ENCODE measurements around the gene MYO10. TPM values are rescaled to one million over a fixed set of nuclear protein-coding genes. Genes with fewer than 3 reads are reported as not detected.

The MYO10 gene
- polyA plus RNA-seq, 3 donors, result 0.23 to 1.1 (median 0.35) TPM

DNA sequence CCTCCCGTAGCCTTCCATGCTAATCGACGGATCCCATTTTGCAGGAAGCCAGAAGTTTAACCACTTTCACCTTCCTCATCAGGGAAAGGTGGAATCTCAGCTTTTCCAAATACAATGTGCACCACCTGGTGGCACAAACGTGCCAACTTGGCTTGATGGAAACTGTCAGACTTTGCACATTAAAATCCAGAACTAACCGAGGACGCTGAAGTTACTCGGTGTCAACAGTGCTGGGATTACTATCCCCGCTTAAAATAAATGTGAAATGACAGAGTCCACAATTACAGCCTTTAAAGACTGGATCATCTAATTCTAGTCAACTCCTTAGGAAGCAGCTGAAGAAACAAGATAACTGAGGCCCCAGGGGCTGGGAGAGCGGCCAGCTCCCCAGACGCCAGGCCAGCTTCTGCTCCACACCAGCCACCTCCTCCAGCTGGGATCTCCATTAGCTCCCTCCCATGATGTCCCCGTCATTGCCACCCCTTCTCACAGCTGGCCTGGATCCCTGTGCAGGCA is 269.1 kb downstream of the MYO10 start:
- Histone ChIP-seq H3K9ac (ENCODE audit: insufficient read depth, low read length, poor library complexity, severe bottlenecking) (no peak overlapping the region), H3K4me2 (replicated peaks; ENCODE audit: extremely low read depth, low read length, poor library complexity, severe bottlenecking) (no peak overlapping the region), H2AFZ (ENCODE audit: insufficient read depth, low read depth, low read length, poor library complexity, severe bottlenecking) (no peak overlapping the region), H3K36me3 (replicated peaks in 1 of 2; ENCODE audit: control insufficient read depth in 1 of 2, insufficient read depth in 2 of 2, low read length in 2 of 2) (no peaks in the 10 kb centered on the region), H4K20me1 (ENCODE audit: insufficient read depth, low read length) (no peaks in the 10 kb centered on the region), H3K4me1 (ENCODE audit: control insufficient read depth in 1 of 2, insufficient read depth in 2 of 2, low read length in 2 of 2) (no peaks in the 10 kb centered on the region), H3K27me3 (ENCODE audit: control insufficient read depth in 2 of 2, insufficient read depth in 2 of 2, low read length in 2 of 2) (no peaks in the 10 kb centered on the region), H3K9me3 (replicated peaks in 1 of 2; ENCODE audit: control insufficient read depth in 1 of 2, insufficient read depth in 1 of 2, low read length in 2 of 2) (no peaks in the 10 kb centered on the region), H3K27ac (ENCODE audit: low read depth in 1 of 2, low read length in 2 of 2) (no peak overlapping the region), H3K79me2 (ENCODE audit: insufficient read depth, low read length) (no peaks in the 10 kb centered on the region), H3K4me3 (replicated peaks in 1 of 3; ENCODE audit: low read depth in 2 of 3, low read length in 3 of 3) (no peak overlapping the region)
- no peak overlapping the region for H3K4me3 Mint-ChIP-seq
- H3K9me3 Mint-ChIP-seq, result peaks cover 0 to 2% (median 0%) of the 10 kb centered on the region in 7 donors
- H3K36me3 Mint-ChIP-seq, result peaks cover 0 to 18% of the 10 kb centered on the region in 2 donors
- TF ChIP-seq, protein P1, sequence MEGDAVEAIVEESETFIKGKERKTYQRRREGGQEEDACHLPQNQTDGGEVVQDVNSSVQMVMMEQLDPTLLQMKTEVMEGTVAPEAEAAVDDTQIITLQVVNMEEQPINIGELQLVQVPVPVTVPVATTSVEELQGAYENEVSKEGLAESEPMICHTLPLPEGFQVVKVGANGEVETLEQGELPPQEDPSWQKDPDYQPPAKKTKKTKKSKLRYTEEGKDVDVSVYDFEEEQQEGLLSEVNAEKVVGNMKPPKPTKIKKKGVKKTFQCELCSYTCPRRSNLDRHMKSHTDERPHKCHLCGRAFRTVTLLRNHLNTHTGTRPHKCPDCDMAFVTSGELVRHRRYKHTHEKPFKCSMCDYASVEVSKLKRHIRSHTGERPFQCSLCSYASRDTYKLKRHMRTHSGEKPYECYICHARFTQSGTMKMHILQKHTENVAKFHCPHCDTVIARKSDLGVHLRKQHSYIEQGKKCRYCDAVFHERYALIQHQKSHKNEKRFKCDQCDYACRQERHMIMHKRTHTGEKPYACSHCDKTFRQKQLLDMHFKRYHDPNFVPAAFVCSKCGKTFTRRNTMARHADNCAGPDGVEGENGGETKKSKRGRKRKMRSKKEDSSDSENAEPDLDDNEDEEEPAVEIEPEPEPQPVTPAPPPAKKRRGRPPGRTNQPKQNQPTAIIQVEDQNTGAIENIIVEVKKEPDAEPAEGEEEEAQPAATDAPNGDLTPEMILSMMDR (IDR thresholded peaks at IDR 0.05), result peak; percentile 62
- peak overlapping the region in 1 of 7 donors; percentile 4 for H3K27ac Mint-ChIP-seq
- no peaks in the 10 kb centered on the region for H3K4me1 Mint-ChIP-seq
- H3K27me3 Mint-ChIP-seq (ENCODE audit: low read depth in 3 of 3), result peaks cover 1 to 3% (median 2%) of the 10 kb centered on the region in 3 donors
- DNase-seq, result peak; percentile 6 to 18 (median 14)
- WGBS (ENCODE audit: insufficient coverage), result 83% methylated on average over 6 of the region's 11 CpGs
- intact Hi-C loops (cut with micrococcal nuclease), result loop anchor here (5.0 to 10.0 kb wide), 2 partner anchors 172 to 180 kb away; no protein-coding TSS in a partner anchor

DNA sequence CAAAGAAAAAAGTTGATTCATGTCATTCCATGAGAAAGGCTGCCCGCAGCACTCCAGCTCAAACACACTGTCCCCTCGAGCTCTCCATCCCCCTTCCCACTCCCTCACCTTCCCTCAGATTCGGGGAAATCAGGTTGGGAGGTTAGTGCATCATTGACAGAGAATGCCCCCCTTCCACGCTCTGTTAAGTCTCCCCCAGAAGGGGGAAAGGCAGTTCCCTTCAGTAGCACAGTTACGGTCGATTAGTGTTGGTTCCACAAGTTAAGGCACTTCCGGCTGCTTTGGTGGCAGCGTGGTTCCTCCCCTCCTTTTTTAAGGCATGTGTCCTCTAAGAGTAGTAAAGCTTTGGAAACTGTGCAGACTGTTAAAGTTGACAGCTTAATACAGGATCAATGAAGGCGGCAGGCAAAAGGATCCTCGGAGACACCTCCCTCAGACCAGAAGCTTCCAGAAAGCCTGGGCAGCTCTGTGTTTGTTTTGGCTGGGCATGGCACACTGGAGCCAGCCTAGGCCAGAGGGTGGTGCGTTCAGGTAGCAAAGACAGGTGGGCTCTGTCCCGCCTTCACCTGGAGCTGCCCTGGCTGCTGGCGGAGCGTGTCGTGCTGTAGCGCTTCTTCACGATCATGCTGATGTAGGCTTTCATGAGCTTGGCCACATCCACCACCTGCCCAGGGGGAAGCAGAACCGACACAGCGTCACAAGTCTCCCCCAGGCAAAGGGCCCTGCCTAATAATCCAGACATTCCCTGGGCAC is 269.8 kb downstream of the MYO10 start:
- no peak for DNase-seq
- no peak overlapping the region for H3K4me2 ChIP-seq (replicated peaks; ENCODE audit: extremely low read depth, low read length, poor library complexity, severe bottlenecking)
- Mint-ChIP-seq H3K27ac (peak overlapping the region in 1 of 7 donors; percentile 4), H3K9me3 (peaks cover 0 to 2% (median 0%) of the 10 kb centered on the region in 7 donors), H3K36me3 (peaks cover 0 to 18% of the 10 kb centered on the region in 2 donors), H3K27me3 (ENCODE audit: low read depth in 3 of 3) (peaks cover 1 to 3% (median 2%) of the 10 kb centered on the region in 3 donors), H3K4me1 (no peaks in the 10 kb centered on the region), H3K4me3 (no peak overlapping the region)
- intact Hi-C loops (cut with micrococcal nuclease), result loop anchor here (5.0 to 10.0 kb wide), 2 partner anchors 172 to 179 kb away; no protein-coding TSS in a partner anchor
- no peak overlapping the region for H2AFZ ChIP-seq (ENCODE audit: insufficient read depth, low read depth, low read length, poor library complexity, severe bottlenecking)
- H3K9ac ChIP-seq (ENCODE audit: insufficient read depth, low read length, poor library complexity, severe bottlenecking), result no peak overlapping the region
- no peaks in the 10 kb centered on the region for H4K20me1 ChIP-seq (ENCODE audit: insufficient read depth, low read length)
- H3K79me2 ChIP-seq (ENCODE audit: insufficient read depth, low read length), result no peaks in the 10 kb centered on the region
- H3K27ac ChIP-seq (ENCODE audit: low read depth in 1 of 2, low read length in 2 of 2), result no peak overlapping the region
- H3K4me1 ChIP-seq (ENCODE audit: control insufficient read depth in 1 of 2, insufficient read depth in 2 of 2, low read length in 2 of 2), result no peaks in the 10 kb centered on the region
- WGBS (ENCODE audit: insufficient coverage), result 95% methylated on average over 11 of the region's 19 CpGs
- no peaks in the 10 kb centered on the region for H3K27me3 ChIP-seq (ENCODE audit: control insufficient read depth in 2 of 2, insufficient read depth in 2 of 2, low read length in 2 of 2)
- TF ChIP-seq, protein P1 (IDR thresholded peaks at IDR 0.05), result no peak
- H3K36me3 ChIP-seq (replicated peaks in 1 of 2; ENCODE audit: control insufficient read depth in 1 of 2, insufficient read depth in 2 of 2, low read length in 2 of 2), result no peaks in the 10 kb centered on the region
- no peak overlapping the region for H3K4me3 ChIP-seq (replicated peaks in 1 of 3; ENCODE audit: low read depth in 2 of 3, low read length in 3 of 3)
- H3K9me3 ChIP-seq (replicated peaks in 1 of 2; ENCODE audit: control insufficient read depth in 1 of 2, insufficient read depth in 1 of 2, low read length in 2 of 2), result no peaks in the 10 kb centered on the region
